Common myeloid progenitor, CD34-positive (primary cell): ENCODE measurements around the gene EIF4G2.
"Not testable (repeated sequence)": the region's sequence is repeated elsewhere in the genome, so short reads cannot be mapped to it uniquely, and the experiment has no call there.

Experiments used
- CTCF ChIA-PET: fragments of 350-600 bp; sonication (Branson Sonifier 250); formaldehyde crosslinking; loops from one replicate; lab custom pipeline; 2021; ENCODE audit warnings: antibody characterized with exemption; lab: Charles Lee
- POLR2A ChIA-PET: fragments of 350-600 bp; sonication (Branson Sonifier 250); formaldehyde crosslinking; loops from one replicate; lab custom pipeline; 2021; ENCODE audit warnings: antibody characterized with exemption; lab: Charles Lee
- DNase-seq, 3 donors: peaks; one replicate each; pipeline versions ENCODE4 v3.0.0 to v3.0.0-alpha.2; 2013
- H3K27ac ChIP-seq, 2 experiments: 1 replicate in 1 of 2; 2 replicates in 1 of 2; pipeline ENCODE4 v1.7.0; 2013; ENCODE audit warnings: inconsistent platforms in 2 of 2, low read length in 2 of 2, mild to moderate bottlenecking in 2 of 2, low read depth in 1 of 2, moderate library complexity in 1 of 2; ENCODE audit not compliant: severe bottlenecking in 2 of 2, insufficient read depth in 1 of 2, poor library complexity in 1 of 2
- H3K27me3 ChIP-seq, 5 experiments: replicated peaks in 2 of 5; 1 replicate in 3 of 5; 2 replicates in 2 of 5; pipeline versions ENCODE4 v1.6.1 to v1.7.0; 2013; ENCODE audit warnings: low read length in 4 of 5, mild to moderate bottlenecking in 2 of 5, moderate library complexity in 2 of 5, inconsistent platforms in 1 of 5; ENCODE audit not compliant: insufficient read depth in 5 of 5, control insufficient read depth in 4 of 5
- H3K36me3 ChIP-seq, 4 experiments: 1 replicate in 2 of 4; 2 replicates in 2 of 4; pipeline versions ENCODE4 v1.6.1 to v1.7.0; 2013; ENCODE audit warnings: low read length in 3 of 4, control low read depth in 1 of 4, mild to moderate bottlenecking in 1 of 4; ENCODE audit not compliant: control insufficient read depth in 4 of 4, insufficient read depth in 4 of 4
- H3K4me1 ChIP-seq, 4 experiments: 1 replicate in 3 of 4; 2 replicates in 1 of 4; pipeline versions ENCODE4 v1.6.1 to v1.7.1; 2013; ENCODE audit warnings: low read length in 3 of 4, mild to moderate bottlenecking in 3 of 4, control low read depth in 1 of 4, inconsistent platforms in 1 of 4, moderate library complexity in 1 of 4; ENCODE audit not compliant: control insufficient read depth in 4 of 4, insufficient read depth in 4 of 4; ENCODE audit errors: control extremely low read depth in 1 of 4
- H3K4me3 ChIP-seq, 7 experiments: 1 replicate in 4 of 7; 2 replicates in 3 of 7; pipeline versions ENCODE4 v1.5.1 to v1.7.0; 2013; ENCODE audit warnings: mild to moderate bottlenecking in 7 of 7, low read length in 6 of 7, moderate library complexity in 6 of 7, inconsistent platforms in 2 of 7, low read depth in 2 of 7, control low read depth in 1 of 7; ENCODE audit not compliant: insufficient read depth in 4 of 7, control insufficient read depth in 1 of 7; ENCODE audit errors: extremely low read depth in 1 of 7
- H3K9me3 ChIP-seq, 5 experiments: 1 replicate in 4 of 5; 2 replicates in 1 of 5; pipeline versions ENCODE4 v1.6.1 to v1.7.1; 2013; ENCODE audit warnings: low read length in 4 of 5, mild to moderate bottlenecking in 2 of 5, inconsistent platforms in 1 of 5, low read depth in 1 of 5, moderate library complexity in 1 of 5; ENCODE audit not compliant: control insufficient read depth in 4 of 5, insufficient read depth in 2 of 5; ENCODE audit errors: control extremely low read depth in 1 of 5
- WGBS: methylation state at CpG from one replicate; pipeline ENCODE4 v1.1.5; 2013; ENCODE audit not compliant: insufficient coverage; 5-methylcytosine and 5-hydroxymethylcytosine counted together

EIF4G2 gene

GRCh38 chr11:10836884-10837283 lies 28.2 kb upstream of the EIF4G2 start:
- H3K9me3 ChIP-seq, H3K27me3 ChIP-seq, DNase-seq, H3K4me3 ChIP-seq, H3K36me3 ChIP-seq, POLR2A ChIA-PET, H3K27ac ChIP-seq, H3K4me1 ChIP-seq: not testable (repeated sequence)
- CTCF ChIA-PET = interaction anchor here (1.1 to 2.8 kb wide), 3 partner anchors 9 to 19 kb away, joined by 3 to 9 read pairs (median 4); no protein-coding TSS in a partner anchor
- 100% methylated on average over 1 of the region's 4 CpGs for WGBS

- WGBS = 100% methylated on average over 4 of the region's 4 CpGs
- ChIA-PET POLR2A (interaction anchor here (1.1 kb wide), 1 partner anchor 29 kb away, joined by 3 read pairs; the partner anchor contains the start of gene ZBED5), CTCF (interaction anchor here (1.1 to 1.3 kb wide), 4 partner anchors 11 to 37 kb away, joined by 3 to 4 read pairs (median 3); no protein-coding TSS in a partner anchor)
- H3K9me3 ChIP-seq = no peaks in the 10 kb centered on the region
- no peak for DNase-seq
- peaks cover 3 to 14% (median 8%) of the 10 kb centered on the region in 4 experiments for H3K4me1 ChIP-seq
- no peaks in the 10 kb centered on the region for H3K36me3 ChIP-seq
- no peak overlapping the region for H3K27ac ChIP-seq
- H3K27me3 ChIP-seq = no peaks in the 10 kb centered on the region
- no peak overlapping the region for H3K4me3 ChIP-seq
Observed at GRCh38 chr11:10829139-10829538, 20.4 kb upstream of the EIF4G2 start.

- Histone ChIP-seq H3K27ac (no peak overlapping the region), H3K36me3 (no peaks in the 10 kb centered on the region), H3K27me3 (no peaks in the 10 kb centered on the region), H3K4me1 (peaks cover 5 to 20% (median 11%) of the 10 kb centered on the region in 4 experiments), H3K9me3 (no peaks in the 10 kb centered on the region), H3K4me3 (no peak overlapping the region)
- ChIA-PET POLR2A (no interaction called here), CTCF (interaction anchor here (1.3 kb wide), 2 partner anchors 14 to 17 kb away, joined by 3 read pairs; no protein-coding TSS in a partner anchor)
- 80% methylated on average over 1 of the region's 2 CpGs for WGBS
- DNase-seq = no peak
Observed at GRCh38 chr11:10828402-10828801, 19.7 kb upstream of the EIF4G2 start.

GRCh38 chr11:10824888-10825287 lies 16.2 kb upstream of the EIF4G2 start:
- H3K4me1 ChIP-seq = peaks cover 7 to 30% (median 12%) of the 10 kb centered on the region in 4 experiments
- WGBS = no CpG with 5 or more reads among the region's 3 CpGs
- H3K27ac ChIP-seq = no peak overlapping the region
- POLR2A ChIA-PET = no interaction called here
- no peak overlapping the region for H3K4me3 ChIP-seq
- H3K9me3 ChIP-seq = no peaks in the 10 kb centered on the region
- CTCF ChIA-PET = interaction anchor here (1.2 to 1.5 kb wide), 2 partner anchors 15 to 23 kb away, joined by 3 to 4 read pairs; no protein-coding TSS in a partner anchor
- H3K27me3 ChIP-seq = no peaks in the 10 kb centered on the region
- H3K36me3 ChIP-seq = no peaks in the 10 kb centered on the region
- DNase-seq = peak in 2 of 3 donors; percentile 64 to 76

- peaks cover 7 to 30% (median 12%) of the 10 kb centered on the region in 4 experiments for H3K4me1 ChIP-seq
- peak overlapping the region; percentile 69 to 77 for H3K27ac ChIP-seq
- H3K4me3 ChIP-seq = peak overlapping the region in 5 of 7 experiments; percentile 19 to 67 (median 48)
- POLR2A ChIA-PET = no interaction called here
- DNase-seq = peak in 2 of 3 donors; percentile 85 to 91
- 13% methylated on average over 1 of the region's 2 CpGs for WGBS
- H3K27me3 ChIP-seq = no peaks in the 10 kb centered on the region
- H3K36me3 ChIP-seq = no peaks in the 10 kb centered on the region
- CTCF ChIA-PET = interaction anchor here (0.8 kb wide), 1 partner anchor 12 kb away, joined by 3 read pairs; no protein-coding TSS in a partner anchor
- H3K9me3 ChIP-seq = no peaks in the 10 kb centered on the region
Observed at GRCh38 chr11:10823152-10823579, 14.4 kb upstream of the EIF4G2 start.

GRCh38 chr11:10822491-10822890 lies 13.8 kb upstream of the EIF4G2 start:
- 100% methylated on average over 1 of the region's 3 CpGs for WGBS
- H3K9me3 ChIP-seq, H3K36me3 ChIP-seq, H3K4me3 ChIP-seq, H3K27me3 ChIP-seq, CTCF ChIA-PET, DNase-seq: not testable (repeated sequence)
- Histone ChIP-seq H3K27ac (peak overlapping the region in 1 of 2 experiments; percentile 69), H3K4me1 (peaks cover 7 to 30% (median 12%) of the 10 kb centered on the region in 4 experiments)
- POLR2A ChIA-PET = interaction anchor here (0.7 kb wide), 1 partner anchor 501 kb away, joined by 8 read pairs; no protein-coding TSS in a partner anchor

GRCh38 chr11:10818594-10818993 lies 9.9 kb upstream of the EIF4G2 start:
- Histone ChIP-seq H3K4me1 (peaks cover 0 to 12% (median 3%) of the 10 kb centered on the region in 4 experiments), H3K9me3 (no peaks in the 10 kb centered on the region), H3K4me3 (no peak overlapping the region), H3K36me3 (no peaks in the 10 kb centered on the region), H3K27ac (no peak overlapping the region), H3K27me3 (no peaks in the 10 kb centered on the region)
- 100% methylated on average over 1 of the region's 1 CpG for WGBS
- ChIA-PET CTCF (interaction anchor here (1.6 kb wide), 1 partner anchor 26 kb away, joined by 4 read pairs; no protein-coding TSS in a partner anchor), POLR2A (interaction anchor here (0.7 kb wide), 1 partner anchor 14 kb away, joined by 3 read pairs; no protein-coding TSS in a partner anchor)
- DNase-seq = no peak
